Measurements from ENCODE around the gene VWCE.

Gene VWCE

GRCh38 chr11:61277186-61278000 is 17.7 kb downstream of the VWCE start:
- peaks cover 3% of the 10 kb centered on the region for H3K27me3 ChIP-seq (ENCODE audit: control insufficient read depth, insufficient read depth, low read length)
- H3K36me3 ChIP-seq (ENCODE audit: control insufficient read depth, insufficient read depth, low read length), result peaks cover 7% of the 10 kb centered on the region
- no peaks in the 10 kb centered on the region for H3K4me1 ChIP-seq (ENCODE audit: control insufficient read depth, insufficient read depth, low read length)
- no peak overlapping the region for H3K4me3 ChIP-seq (ENCODE audit: low read depth, low read length)
- H3K9ac ChIP-seq (ENCODE audit: low read depth, low read length), result no peak overlapping the region
- no peaks in the 10 kb centered on the region for H3K9me3 ChIP-seq (ENCODE audit: control insufficient read depth, insufficient read depth, low read length)

GRCh38 chr11:61275191-61275590 is 19.9 kb downstream of the VWCE start:
- Histone ChIP-seq H3K9me3 (ENCODE audit: control insufficient read depth, insufficient read depth, low read length) (no peaks in the 10 kb centered on the region), H3K4me1 (ENCODE audit: control insufficient read depth, insufficient read depth, low read length) (no peaks in the 10 kb centered on the region), H3K9ac (ENCODE audit: low read depth, low read length) (no peak overlapping the region), H3K27me3 (ENCODE audit: control insufficient read depth, insufficient read depth, low read length) (no peaks in the 10 kb centered on the region), H3K4me3 (ENCODE audit: low read depth, low read length) (no peak overlapping the region), H3K36me3 (ENCODE audit: control insufficient read depth, insufficient read depth, low read length) (peaks cover 3% of the 10 kb centered on the region)

- Histone ChIP-seq H3K4me3 (ENCODE audit: low read depth, low read length) (no peak overlapping the region), H3K36me3 (ENCODE audit: control insufficient read depth, insufficient read depth, low read length) (peaks cover 3% of the 10 kb centered on the region), H3K4me1 (ENCODE audit: control insufficient read depth, insufficient read depth, low read length) (no peaks in the 10 kb centered on the region), H3K9me3 (ENCODE audit: control insufficient read depth, insufficient read depth, low read length) (no peaks in the 10 kb centered on the region), H3K9ac (ENCODE audit: low read depth, low read length) (no peak overlapping the region), H3K27me3 (ENCODE audit: control insufficient read depth, insufficient read depth, low read length) (no peaks in the 10 kb centered on the region)
Observed at GRCh38 chr11:61274084-61274483, 21.0 kb downstream of the VWCE start.

- Histone ChIP-seq H3K4me3 (ENCODE audit: low read depth, low read length) (no peak overlapping the region), H3K36me3 (ENCODE audit: control insufficient read depth, insufficient read depth, low read length) (peaks cover 3% of the 10 kb centered on the region), H3K4me1 (ENCODE audit: control insufficient read depth, insufficient read depth, low read length) (no peaks in the 10 kb centered on the region), H3K9me3 (ENCODE audit: control insufficient read depth, insufficient read depth, low read length) (no peaks in the 10 kb centered on the region), H3K9ac (ENCODE audit: low read depth, low read length) (no peak overlapping the region), H3K27me3 (ENCODE audit: control insufficient read depth, insufficient read depth, low read length) (no peaks in the 10 kb centered on the region)
Observed at GRCh38 chr11:61273178-61274078, 21.7 kb downstream of the VWCE start.

- H3K4me1 ChIP-seq (ENCODE audit: control insufficient read depth, insufficient read depth, low read length), result no peaks in the 10 kb centered on the region
- H3K27me3 ChIP-seq (ENCODE audit: control insufficient read depth, insufficient read depth, low read length), result no peaks in the 10 kb centered on the region
- H3K4me3 ChIP-seq (ENCODE audit: low read depth, low read length), result no peak overlapping the region
- H3K9ac ChIP-seq (ENCODE audit: low read depth, low read length), result no peak overlapping the region
- peaks cover 3% of the 10 kb centered on the region for H3K36me3 ChIP-seq (ENCODE audit: control insufficient read depth, insufficient read depth, low read length)
- no peaks in the 10 kb centered on the region for H3K9me3 ChIP-seq (ENCODE audit: control insufficient read depth, insufficient read depth, low read length)
Observed at GRCh38 chr11:61272731-61273130, 22.4 kb downstream of the VWCE start.

GRCh38 chr11:61270354-61271076 is 24.6 kb downstream of the VWCE start:
- H3K36me3 ChIP-seq (ENCODE audit: control insufficient read depth, insufficient read depth, low read length), result peaks cover 3% of the 10 kb centered on the region
- H3K9me3 ChIP-seq (ENCODE audit: control insufficient read depth, insufficient read depth, low read length), result no peaks in the 10 kb centered on the region
- H3K4me1 ChIP-seq (ENCODE audit: control insufficient read depth, insufficient read depth, low read length), result no peaks in the 10 kb centered on the region
- H3K4me3 ChIP-seq (ENCODE audit: low read depth, low read length), result no peak overlapping the region
- H3K27me3 ChIP-seq (ENCODE audit: control insufficient read depth, insufficient read depth, low read length), result no peaks in the 10 kb centered on the region
- H3K9ac ChIP-seq (ENCODE audit: low read depth, low read length), result no peak overlapping the region

GRCh38 chr11:61268588-61269250 is 26.4 kb downstream of the VWCE start:
- Histone ChIP-seq H3K27me3 (ENCODE audit: control insufficient read depth, insufficient read depth, low read length) (no peaks in the 10 kb centered on the region), H3K4me3 (ENCODE audit: low read depth, low read length) (no peak overlapping the region), H3K36me3 (ENCODE audit: control insufficient read depth, insufficient read depth, low read length) (peaks cover 3% of the 10 kb centered on the region), H3K9ac (ENCODE audit: low read depth, low read length) (no peak overlapping the region), H3K4me1 (ENCODE audit: control insufficient read depth, insufficient read depth, low read length) (no peaks in the 10 kb centered on the region), H3K9me3 (ENCODE audit: control insufficient read depth, insufficient read depth, low read length) (no peaks in the 10 kb centered on the region)

- no peak overlapping the region for H3K9ac ChIP-seq (ENCODE audit: low read depth, low read length)
- H3K4me1 ChIP-seq (ENCODE audit: control insufficient read depth, insufficient read depth, low read length), result no peaks in the 10 kb centered on the region
- H3K27me3 ChIP-seq (ENCODE audit: control insufficient read depth, insufficient read depth, low read length), result no peaks in the 10 kb centered on the region
- H3K9me3 ChIP-seq (ENCODE audit: control insufficient read depth, insufficient read depth, low read length), result no peaks in the 10 kb centered on the region
- no peak overlapping the region for H3K4me3 ChIP-seq (ENCODE audit: low read depth, low read length)
- H3K36me3 ChIP-seq (ENCODE audit: control insufficient read depth, insufficient read depth, low read length), result peaks cover 3% of the 10 kb centered on the region
Observed at GRCh38 chr11:61267437-61267841, 27.7 kb downstream of the VWCE start.

- Histone ChIP-seq H3K4me1 (ENCODE audit: control insufficient read depth, insufficient read depth, low read length) (no peaks in the 10 kb centered on the region), H3K27me3 (ENCODE audit: control insufficient read depth, insufficient read depth, low read length) (no peaks in the 10 kb centered on the region), H3K36me3 (ENCODE audit: control insufficient read depth, insufficient read depth, low read length) (peaks cover 3% of the 10 kb centered on the region), H3K9ac (ENCODE audit: low read depth, low read length) (no peak overlapping the region), H3K4me3 (ENCODE audit: low read depth, low read length) (no peak overlapping the region), H3K9me3 (ENCODE audit: control insufficient read depth, insufficient read depth, low read length) (no peaks in the 10 kb centered on the region)
Observed at GRCh38 chr11:61266602-61267001, 28.5 kb downstream of the VWCE start.

GRCh38 chr11:61265357-61265756 is 29.8 kb downstream of the VWCE start:
- H3K9ac ChIP-seq (ENCODE audit: low read depth, low read length), result no peak overlapping the region
- H3K27me3 ChIP-seq (ENCODE audit: control insufficient read depth, insufficient read depth, low read length), result no peaks in the 10 kb centered on the region
- no peaks in the 10 kb centered on the region for H3K9me3 ChIP-seq (ENCODE audit: control insufficient read depth, insufficient read depth, low read length)
- no peaks in the 10 kb centered on the region for H3K4me1 ChIP-seq (ENCODE audit: control insufficient read depth, insufficient read depth, low read length)
- H3K36me3 ChIP-seq (ENCODE audit: control insufficient read depth, insufficient read depth, low read length), result peaks cover 3% of the 10 kb centered on the region
- no peak overlapping the region for H3K4me3 ChIP-seq (ENCODE audit: low read depth, low read length)

GRCh38 chr11:61264795-61265194 is 30.3 kb downstream of the VWCE start:
- no peaks in the 10 kb centered on the region for H3K9me3 ChIP-seq (ENCODE audit: control insufficient read depth, insufficient read depth, low read length)
- no peak overlapping the region for H3K9ac ChIP-seq (ENCODE audit: low read depth, low read length)
- no peak overlapping the region for H3K4me3 ChIP-seq (ENCODE audit: low read depth, low read length)
- peaks cover 3% of the 10 kb centered on the region for H3K36me3 ChIP-seq (ENCODE audit: control insufficient read depth, insufficient read depth, low read length)
- no peaks in the 10 kb centered on the region for H3K27me3 ChIP-seq (ENCODE audit: control insufficient read depth, insufficient read depth, low read length)
- no peaks in the 10 kb centered on the region for H3K4me1 ChIP-seq (ENCODE audit: control insufficient read depth, insufficient read depth, low read length)

Data from iPS-15b (cell line).